HCT116 (cell line): Measurements from ENCODE around the gene CHL1. TPM values are rescaled to one million over a fixed set of nuclear protein-coding genes. Genes with fewer than 3 reads are reported as not detected.

ENCODE experiments used
- ATAC-seq: fragments of 200-7000 bp; cut with Tn5 transposase; 2 replicates; pipeline ENCODE4 v1.9.1; 2020; ENCODE audit warnings: mild to moderate bottlenecking, moderate library complexity
- BruUV-seq: library from RNA; stranded (reverse); fragments of 400-500 nt; replicated peaks from 2 replicates; lab custom pipeline; 2021; lab: Mats Ljungman, UMichigan
- CTCF ChIA-PET: fragments of 300-600 bp; sonication (Branson Sonifier 250); formaldehyde crosslinking; loops from one replicate; lab custom pipeline; 2021; ENCODE audit warnings: antibody characterized with exemption; lab: Charles Lee
- POLR2A ChIA-PET: fragments of 300-600, 350-600 bp; sonication (Branson Sonifier 250); formaldehyde crosslinking; loops from one replicate; lab custom pipeline; 2021; ENCODE audit warnings: antibody characterized with exemption; lab: Charles Lee
- RAD21 ChIA-PET, 2 experiments: fragments of 300-600 bp; sonication (Branson Sonifier 250); formaldehyde crosslinking; loops; one replicate each; lab custom pipeline; 2023; ENCODE audit warnings: low total read pairs in 2 of 2; ENCODE audit not compliant: uncharacterized antibody in 2 of 2, unreplicated experiment in 2 of 2, low non-redundant PET in 1 of 2; lab: Charles Lee
- DNase-seq: peaks from one replicate; pipeline ENCODE4 v3.0.0-alpha.2; 2010; ENCODE audit warnings: low read depth, low spot score
- H2AFZ ChIP-seq: fragments of 200-600 bp; shearing (Covaris generic), sonication (generic); 2 replicates; pipeline ENCODE4 v1.6.1; 2017; ENCODE audit warnings: low read depth, mixed run types, mixed read lengths, antibody characterized with exemption, low read length; ENCODE audit not compliant: poor library complexity, severe bottlenecking
- H3K27ac ChIP-seq: 2 replicates; pipeline ENCODE4 v1.5.1; 2012; ENCODE audit warnings: low read depth, low read length
- H3K27me3 ChIP-seq: fragments of 200-600 bp; sonication (generic); 2 replicates; pipeline ENCODE4 v1.6.1; 2016; ENCODE audit warnings: mixed run types, low read length, mixed read lengths; ENCODE audit not compliant: insufficient read depth
- H3K36me3 ChIP-seq, 2 experiments: fragments of 200-500 bp in 1 of 2; fragments of 200-600 bp in 1 of 2; sonication (Bioruptor generic) in 1 of 2; sonication (generic) in 1 of 2; 2 replicates each; pipeline versions ENCODE4 v1.5.1 to v1.6.1; 2014 to 2016; ENCODE audit warnings: low read length in 2 of 2, inconsistent platforms in 1 of 2, mixed read lengths in 1 of 2, mixed run types in 1 of 2; ENCODE audit not compliant: insufficient read depth in 2 of 2, control insufficient read depth in 1 of 2
- H3K4me1 ChIP-seq, 2 experiments: fragments of 200-600 bp in 1 of 2; sonication (generic) in 1 of 2; 2 replicates each; pipeline versions ENCODE4 v1.5.1 to v1.6.1; 2012 to 2017; ENCODE audit warnings: low read length in 2 of 2, inconsistent platforms in 1 of 2, mild to moderate bottlenecking in 1 of 2, mixed read lengths in 1 of 2, mixed run types in 1 of 2, moderate library complexity in 1 of 2; ENCODE audit not compliant: insufficient read depth in 2 of 2, control insufficient read depth in 1 of 2
- H3K4me2 ChIP-seq: fragments of 200-600 bp; sonication (generic); 2 replicates; pipeline ENCODE4 v1.6.1; 2017; ENCODE audit warnings: mixed run types, low read length, mixed read lengths
- H3K4me3 ChIP-seq, 2 experiments: fragments of 200-600 bp in 1 of 2; sonication (generic) in 1 of 2; replicated peaks in 1 of 2; 2 replicates each; pipeline ENCODE4 v1.5.1; 2011 to 2016; ENCODE audit warnings: low read length in 2 of 2, control low read depth in 1 of 2, low read depth in 1 of 2, mild to moderate bottlenecking in 1 of 2, mixed read lengths in 1 of 2, mixed run types in 1 of 2
- H3K79me2 ChIP-seq: fragments of 200-600 bp; sonication (generic); 2 replicates; pipeline ENCODE4 v1.6.1; 2017; ENCODE audit warnings: mild to moderate bottlenecking, mixed run types, low read length, moderate library complexity, mixed read lengths; ENCODE audit not compliant: insufficient read depth
- H3K9ac ChIP-seq: fragments of 200-600 bp; sonication (generic); 2 replicates; pipeline ENCODE4 v1.6.1; 2016; ENCODE audit warnings: low read length, mixed read lengths
- H3K9me2 ChIP-seq: fragments of 200-600 bp; sonication (generic), shearing (Covaris generic); 2 replicates; pipeline ENCODE4 v1.6.1; 2017; ENCODE audit warnings: mixed run types, mild to moderate bottlenecking, moderate library complexity; ENCODE audit not compliant: insufficient read depth
- H3K9me3 ChIP-seq, 2 experiments: fragments of 200-500 bp in 1 of 2; fragments of 200-600 bp in 1 of 2; sonication (Bioruptor generic) in 1 of 2; sonication (generic) in 1 of 2; 2 replicates each; pipeline ENCODE4 v1.6.1; 2014 to 2017; ENCODE audit warnings: low read length in 2 of 2, mixed read lengths in 2 of 2, inconsistent platforms in 1 of 2, low read depth in 1 of 2, mild to moderate bottlenecking in 1 of 2, mixed run types in 1 of 2, moderate library complexity in 1 of 2; ENCODE audit not compliant: control insufficient read depth in 1 of 2, insufficient read depth in 1 of 2
- H4K20me1 ChIP-seq: fragments of 200-600 bp; sonication (generic), shearing (Covaris generic); 2 replicates; pipeline ENCODE4 v1.6.1; 2017; ENCODE audit warnings: mixed run types, mild to moderate bottlenecking, moderate library complexity; ENCODE audit not compliant: insufficient read depth
- EGR1 ChIP-seq: IDR thresholded peaks from 2 replicates; pipeline ENCODE4 v1.6.1; 2012; ENCODE audit warnings: low read depth
- ELF1 ChIP-seq: IDR thresholded peaks from 2 replicates; pipeline ENCODE4 v1.6.1; 2012; ENCODE audit warnings: low read depth, borderline replicate concordance
- EZH2phosphoT487 ChIP-seq: fragments of 200-600 bp; IDR thresholded peaks from 2 replicates; pipeline ENCODE4 v1.6.1; 2018; ENCODE audit warnings: antibody characterized with exemption, borderline replicate concordance
- RAD21 ChIP-seq: IDR thresholded peaks from 2 replicates; pipeline ENCODE4 v1.6.1; 2012; ENCODE audit warnings: low read depth, mild to moderate bottlenecking
- SIN3A ChIP-seq: IDR thresholded peaks from 2 replicates; pipeline ENCODE4 v1.6.1; 2012; ENCODE audit warnings: low read depth
- SP1 ChIP-seq: IDR thresholded peaks from 2 replicates; pipeline ENCODE4 v1.6.1; 2012; ENCODE audit warnings: low read depth
- SRF ChIP-seq: IDR thresholded peaks from 2 replicates; pipeline ENCODE4 v1.6.1; 2012; ENCODE audit warnings: low read depth
- YY1 ChIP-seq: IDR thresholded peaks from 2 replicates; pipeline ENCODE4 v1.6.1; 2011; ENCODE audit warnings: low read length, low read depth, moderate library complexity, mild to moderate bottlenecking; ENCODE audit not compliant: insufficient replicate concordance; ENCODE audit errors: extremely low read depth
- ZFX ChIP-seq: fragments of 450-650 bp; IDR thresholded peaks from 2 replicates; pipeline ENCODE4 v1.6.1; 2017
- ZNF274 ChIP-seq: fragments of 200-500 bp; sonication (Bioruptor generic); IDR thresholded peaks from 2 replicates; pipeline ENCODE4 v1.6.1; 2014; ENCODE audit warnings: mild to moderate bottlenecking, low read depth, low read length, inconsistent platforms
- intact Hi-C: fragments of 100-400 bp; cut with micrococcal nuclease; formaldehyde crosslinking; loops from 2 replicates; pipeline ENCODE4 v1.10.0; 2022
- total RNA-seq: library from RNA; stranded (reverse); gene quantifications from one replicate; pipeline ENCODE4 v1.2.1, GENCODE V29; 2021; ENCODE audit not compliant: unreplicated experiment
- TF ChIP-seq, protein P1 (sequence below): IDR thresholded peaks from 2 replicates; pipeline ENCODE4 v1.6.1; 2012
- TF ChIP-seq, protein P2 (sequence below), 3 experiments: fragments of 200-600 bp in 1 of 3; sonication (generic) in 1 of 3; IDR thresholded peaks in 2 of 3; conservative IDR thresholded peaks in 1 of 3; 2 replicates each; pipeline ENCODE4 v1.5.1; 2012 to 2017; ENCODE audit warnings: low read depth in 2 of 3, low read length in 2 of 3, antibody characterized with exemption in 1 of 3, borderline replicate concordance in 1 of 3, control low read depth in 1 of 3, mild to moderate bottlenecking in 1 of 3, mixed read lengths in 1 of 3, mixed run types in 1 of 3, moderate library complexity in 1 of 3; ENCODE audit not compliant: insufficient read depth in 1 of 3
- TF ChIP-seq, protein P3 (sequence below): IDR thresholded peaks from 2 replicates; pipeline ENCODE4 v1.6.1; 2012; ENCODE audit warnings: low read depth
- TF ChIP-seq, protein P4 (sequence below): IDR thresholded peaks from 2 replicates; pipeline ENCODE4 v1.6.1; 2012

CHL1 gene
- total RNA-seq, 1 experiment from 2014 or later: not detected

DNA sequence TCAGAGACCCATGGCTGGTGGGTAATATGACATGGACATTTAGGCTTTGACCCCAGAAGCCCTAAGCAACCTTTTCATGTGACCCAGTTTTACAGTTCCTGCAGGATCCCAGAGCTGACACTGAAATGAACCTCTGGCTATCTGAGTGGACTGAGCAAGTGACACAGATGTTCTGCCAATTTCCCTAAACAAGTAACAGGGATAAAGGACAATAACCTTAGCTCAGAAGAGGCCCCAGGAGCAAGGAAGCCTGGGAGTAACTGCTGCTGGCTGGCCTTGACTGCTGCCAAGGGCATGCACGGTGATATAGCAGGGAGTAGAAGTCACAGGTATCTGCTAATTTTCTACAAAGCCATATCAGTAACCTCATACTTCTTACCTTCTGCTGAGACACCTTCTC, 177.9 kb downstream of the CHL1 start:
- Histone ChIP-seq H3K4me1 (no peaks in the 10 kb centered on the region), H3K4me2 (no peak overlapping the region), H3K9ac (no peak overlapping the region), H3K9me2 (no peaks in the 10 kb centered on the region), H3K79me2 (no peaks in the 10 kb centered on the region), H3K4me3 (no peak overlapping the region), H2AFZ (no peak overlapping the region), H4K20me1 (no peaks in the 10 kb centered on the region), H3K27me3 (no peaks in the 10 kb centered on the region), H3K36me3 (no peaks in the 10 kb centered on the region), H3K27ac (no peak overlapping the region), H3K9me3 (peaks cover 0 to 7% of the 10 kb centered on the region in 2 experiments; a peak in 2 of 4 replicates)
- no TSS peak for BruUV-seq
- TF ChIP-seq SIN3A: no peak
- TF ChIP-seq RAD21: no peak
- no peak for TF ChIP-seq YY1
- no peak for TF ChIP-seq SP1
- TF ChIP-seq ELF1: no peak
- TF ChIP-seq, protein P1, sequence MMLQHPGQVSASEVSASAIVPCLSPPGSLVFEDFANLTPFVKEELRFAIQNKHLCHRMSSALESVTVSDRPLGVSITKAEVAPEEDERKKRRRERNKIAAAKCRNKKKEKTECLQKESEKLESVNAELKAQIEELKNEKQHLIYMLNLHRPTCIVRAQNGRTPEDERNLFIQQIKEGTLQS: no peak
- TF ChIP-seq, protein P2, sequence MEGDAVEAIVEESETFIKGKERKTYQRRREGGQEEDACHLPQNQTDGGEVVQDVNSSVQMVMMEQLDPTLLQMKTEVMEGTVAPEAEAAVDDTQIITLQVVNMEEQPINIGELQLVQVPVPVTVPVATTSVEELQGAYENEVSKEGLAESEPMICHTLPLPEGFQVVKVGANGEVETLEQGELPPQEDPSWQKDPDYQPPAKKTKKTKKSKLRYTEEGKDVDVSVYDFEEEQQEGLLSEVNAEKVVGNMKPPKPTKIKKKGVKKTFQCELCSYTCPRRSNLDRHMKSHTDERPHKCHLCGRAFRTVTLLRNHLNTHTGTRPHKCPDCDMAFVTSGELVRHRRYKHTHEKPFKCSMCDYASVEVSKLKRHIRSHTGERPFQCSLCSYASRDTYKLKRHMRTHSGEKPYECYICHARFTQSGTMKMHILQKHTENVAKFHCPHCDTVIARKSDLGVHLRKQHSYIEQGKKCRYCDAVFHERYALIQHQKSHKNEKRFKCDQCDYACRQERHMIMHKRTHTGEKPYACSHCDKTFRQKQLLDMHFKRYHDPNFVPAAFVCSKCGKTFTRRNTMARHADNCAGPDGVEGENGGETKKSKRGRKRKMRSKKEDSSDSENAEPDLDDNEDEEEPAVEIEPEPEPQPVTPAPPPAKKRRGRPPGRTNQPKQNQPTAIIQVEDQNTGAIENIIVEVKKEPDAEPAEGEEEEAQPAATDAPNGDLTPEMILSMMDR (IDR thresholded peaks at IDR 0.05 in 2 of 3, conservative IDR thresholded peaks at IDR 0.05 in 1 of 3; ENCODE audit: borderline replicate concordance in 1 of 3, insufficient read depth in 1 of 3, low read depth in 2 of 3, low read length in 2 of 3): no peak
- no peak for TF ChIP-seq EZH2phosphoT487
- TF ChIP-seq EGR1: no peak
- TF ChIP-seq SRF: no peak
- TF ChIP-seq, protein P3, sequence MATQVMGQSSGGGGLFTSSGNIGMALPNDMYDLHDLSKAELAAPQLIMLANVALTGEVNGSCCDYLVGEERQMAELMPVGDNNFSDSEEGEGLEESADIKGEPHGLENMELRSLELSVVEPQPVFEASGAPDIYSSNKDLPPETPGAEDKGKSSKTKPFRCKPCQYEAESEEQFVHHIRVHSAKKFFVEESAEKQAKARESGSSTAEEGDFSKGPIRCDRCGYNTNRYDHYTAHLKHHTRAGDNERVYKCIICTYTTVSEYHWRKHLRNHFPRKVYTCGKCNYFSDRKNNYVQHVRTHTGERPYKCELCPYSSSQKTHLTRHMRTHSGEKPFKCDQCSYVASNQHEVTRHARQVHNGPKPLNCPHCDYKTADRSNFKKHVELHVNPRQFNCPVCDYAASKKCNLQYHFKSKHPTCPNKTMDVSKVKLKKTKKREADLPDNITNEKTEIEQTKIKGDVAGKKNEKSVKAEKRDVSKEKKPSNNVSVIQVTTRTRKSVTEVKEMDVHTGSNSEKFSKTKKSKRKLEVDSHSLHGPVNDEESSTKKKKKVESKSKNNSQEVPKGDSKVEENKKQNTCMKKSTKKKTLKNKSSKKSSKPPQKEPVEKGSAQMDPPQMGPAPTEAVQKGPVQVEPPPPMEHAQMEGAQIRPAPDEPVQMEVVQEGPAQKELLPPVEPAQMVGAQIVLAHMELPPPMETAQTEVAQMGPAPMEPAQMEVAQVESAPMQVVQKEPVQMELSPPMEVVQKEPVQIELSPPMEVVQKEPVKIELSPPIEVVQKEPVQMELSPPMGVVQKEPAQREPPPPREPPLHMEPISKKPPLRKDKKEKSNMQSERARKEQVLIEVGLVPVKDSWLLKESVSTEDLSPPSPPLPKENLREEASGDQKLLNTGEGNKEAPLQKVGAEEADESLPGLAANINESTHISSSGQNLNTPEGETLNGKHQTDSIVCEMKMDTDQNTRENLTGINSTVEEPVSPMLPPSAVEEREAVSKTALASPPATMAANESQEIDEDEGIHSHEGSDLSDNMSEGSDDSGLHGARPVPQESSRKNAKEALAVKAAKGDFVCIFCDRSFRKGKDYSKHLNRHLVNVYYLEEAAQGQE: no peak
- TF ChIP-seq ZFX: no peak
- TF ChIP-seq ZNF274: no peak
- TF ChIP-seq, protein P4, sequence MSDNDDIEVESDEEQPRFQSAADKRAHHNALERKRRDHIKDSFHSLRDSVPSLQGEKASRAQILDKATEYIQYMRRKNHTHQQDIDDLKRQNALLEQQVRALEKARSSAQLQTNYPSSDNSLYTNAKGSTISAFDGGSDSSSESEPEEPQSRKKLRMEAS: no peak
- POLR2A ChIA-PET: no interaction called here
- CTCF ChIA-PET: no interaction called here
- no peak for DNase-seq
- intact Hi-C loops: no loop called here
- no peak for ATAC-seq
- RAD21 ChIA-PET: no interaction called here
